Amygdala (tissue), 56 donors: ENCODE measurements around the gene SCAPER.

Source experiments
- DNase-seq, 56 donors: peaks; one replicate each; lab custom pipeline; 2025; lab: John Stamatoyannopoulos, UW

The SCAPER gene

DNA sequence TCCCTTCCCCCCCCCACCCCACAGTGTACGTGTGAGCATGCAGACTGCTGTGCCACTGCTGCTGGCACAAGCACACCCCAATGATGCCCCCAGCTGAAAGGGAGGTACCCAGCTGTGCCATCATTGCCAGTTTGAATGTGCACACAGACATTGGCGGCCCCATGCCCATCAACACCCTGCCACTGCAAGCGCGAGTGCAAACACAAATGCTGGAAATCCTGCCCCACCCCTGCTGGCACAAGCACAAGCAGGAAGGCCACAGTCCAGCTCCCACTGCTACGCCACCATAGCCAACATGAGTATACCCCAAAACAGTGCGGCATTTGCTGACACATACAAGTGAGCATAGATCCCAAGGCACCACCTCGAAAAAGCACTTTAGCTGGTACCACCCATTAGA is 222.9 kb downstream of the SCAPER start:
- no peak for DNase-seq

- no peak for DNase-seq
Observed at GRCh38 chr15:76678766-76679165, 226.4 kb downstream of the SCAPER start.

- DNase-seq = no peak
Observed at GRCh38 chr15:76674883-76675282, 230.3 kb downstream of the SCAPER start.

GRCh38 chr15:76669521-76670207 is 235.5 kb downstream of the SCAPER start:
- no peak for DNase-seq

GRCh38 chr15:76668900-76669299 is 236.2 kb downstream of the SCAPER start:
- no peak for DNase-seq

DNA sequence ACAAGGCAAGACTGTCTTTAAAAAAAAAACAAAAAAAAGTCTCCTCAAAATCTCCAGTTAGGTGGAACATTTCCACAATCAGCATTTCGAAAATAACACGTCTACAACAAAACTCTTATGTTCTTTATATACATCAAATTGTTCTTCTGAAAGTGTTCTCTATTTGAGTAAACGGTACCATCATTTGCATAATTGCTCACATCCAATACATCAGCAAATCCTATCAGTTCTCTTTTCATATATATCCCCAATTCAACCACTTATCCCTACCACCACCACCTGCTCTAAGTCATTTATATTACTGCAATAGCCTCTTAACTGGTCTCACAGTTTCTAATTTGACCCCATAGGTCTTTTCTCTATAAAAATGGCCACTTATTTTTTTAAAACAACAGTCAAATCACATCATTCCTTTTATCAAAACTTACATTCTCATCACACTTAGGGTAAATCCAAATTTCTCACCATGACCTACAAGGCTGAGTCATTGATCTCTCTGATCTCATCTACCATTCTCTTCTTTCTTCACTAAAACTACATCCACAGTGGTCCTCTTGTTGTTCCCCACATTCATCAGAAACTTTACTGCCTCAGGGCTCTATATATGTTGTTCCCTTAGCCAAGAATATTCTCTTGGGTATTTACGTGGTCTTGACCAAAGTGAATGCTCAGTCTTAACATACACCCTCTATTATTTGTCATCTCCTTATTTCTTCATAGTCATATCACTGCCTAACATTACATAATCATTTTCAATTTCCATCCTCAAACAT is 237.0 kb downstream of the SCAPER start:
- DNase-seq = no peak

- DNase-seq = no peak
Observed at GRCh38 chr15:76664895-76665294, 240.2 kb downstream of the SCAPER start.

- DNase-seq = no peak
Observed at GRCh38 chr15:76664411-76664810, 240.7 kb downstream of the SCAPER start.

- no peak for DNase-seq
Observed at GRCh38 chr15:76663529-76663928, 241.6 kb downstream of the SCAPER start.

GRCh38 chr15:76648732-76649444 is 256.3 kb downstream of the SCAPER start:
- no peak for DNase-seq

DNA sequence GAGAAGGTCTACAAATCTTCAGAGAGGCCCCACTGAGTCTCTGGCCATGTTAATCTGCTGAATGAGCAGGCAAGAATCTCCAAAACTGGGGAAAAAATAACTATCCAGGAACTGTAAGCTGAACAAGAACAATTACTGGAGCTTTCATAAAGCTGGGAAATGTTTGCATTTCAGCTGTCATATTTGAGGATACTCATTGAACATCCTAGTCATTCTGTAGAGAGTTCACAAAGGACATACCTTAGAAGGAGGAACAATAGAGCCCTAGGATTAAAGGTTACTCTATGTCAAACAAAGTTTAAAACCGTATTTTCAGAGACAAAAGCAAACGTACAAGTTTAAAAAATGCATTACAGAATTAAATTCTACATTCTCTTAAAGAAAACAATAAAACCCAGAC is 257.5 kb downstream of the SCAPER start:
- DNase-seq = no peak

- no peak for DNase-seq
Observed at GRCh38 chr15:76644646-76645045, 260.5 kb downstream of the SCAPER start.

DNA sequence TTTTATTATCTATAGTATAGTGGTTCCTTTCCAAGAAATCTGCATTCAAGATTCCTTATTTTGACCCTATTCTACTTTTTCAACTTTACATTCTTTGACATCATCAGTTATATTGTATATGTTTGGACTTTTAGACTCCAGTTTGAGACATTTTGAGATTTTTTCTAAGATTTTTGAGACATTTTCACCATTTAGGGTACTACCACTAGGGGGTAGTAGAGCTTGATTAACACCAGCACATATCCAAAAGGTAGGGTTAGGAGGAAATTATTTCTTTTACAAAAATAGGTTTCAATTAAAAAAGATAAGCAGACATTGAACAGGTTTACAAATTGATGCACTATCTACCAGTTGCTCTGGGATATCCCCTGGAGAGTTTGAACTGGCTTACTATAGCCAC is 262.5 kb downstream of the SCAPER start:
- DNase-seq = no peak

GRCh38 chr15:76637166-76637565 is 268.0 kb downstream of the SCAPER start:
- DNase-seq = no peak

- no peak for DNase-seq
Observed at GRCh38 chr15:76636059-76636458, 269.1 kb downstream of the SCAPER start.

- no peak for DNase-seq
Observed at GRCh38 chr15:76626611-76627010, 278.5 kb downstream of the SCAPER start.

DNA sequence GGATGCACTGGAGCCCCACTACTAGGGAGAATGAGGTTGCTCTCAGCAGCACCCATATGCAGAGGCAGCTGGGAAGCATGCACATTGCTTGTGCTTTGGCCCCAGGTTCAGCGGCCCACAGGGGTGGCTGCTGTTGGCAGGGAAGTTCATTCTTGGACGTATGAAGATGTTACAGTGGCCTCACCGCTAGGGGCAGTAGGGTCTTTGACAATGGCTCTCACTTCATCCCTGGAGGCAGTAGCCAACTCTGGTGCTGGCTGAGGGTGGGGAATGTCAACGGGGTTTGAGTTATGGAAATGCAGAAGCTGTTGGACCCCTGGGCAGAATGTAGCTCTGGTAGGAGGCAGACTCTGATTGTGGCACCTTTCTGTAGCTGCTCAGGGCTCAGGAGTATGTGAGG is 279.9 kb downstream of the SCAPER start:
- no peak for DNase-seq

DNA sequence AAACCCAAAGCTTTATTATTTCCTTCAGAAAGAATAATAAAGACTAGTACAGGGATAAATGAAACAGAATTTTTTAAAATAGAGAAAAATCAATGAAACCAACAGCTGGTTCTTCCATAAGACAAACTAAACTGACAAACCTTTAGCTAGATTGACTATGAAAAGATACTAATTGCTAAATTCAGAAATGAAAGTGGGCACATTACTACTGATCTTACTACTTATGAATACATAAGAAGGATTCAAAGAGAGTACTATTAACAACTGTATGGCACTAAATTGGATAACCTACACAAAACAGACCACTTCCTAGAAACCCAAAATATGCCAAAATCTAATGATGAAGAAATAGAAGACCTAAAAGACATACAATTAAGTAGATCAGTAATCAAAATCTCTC is 290.4 kb downstream of the SCAPER start:
- no peak for DNase-seq

DNA sequence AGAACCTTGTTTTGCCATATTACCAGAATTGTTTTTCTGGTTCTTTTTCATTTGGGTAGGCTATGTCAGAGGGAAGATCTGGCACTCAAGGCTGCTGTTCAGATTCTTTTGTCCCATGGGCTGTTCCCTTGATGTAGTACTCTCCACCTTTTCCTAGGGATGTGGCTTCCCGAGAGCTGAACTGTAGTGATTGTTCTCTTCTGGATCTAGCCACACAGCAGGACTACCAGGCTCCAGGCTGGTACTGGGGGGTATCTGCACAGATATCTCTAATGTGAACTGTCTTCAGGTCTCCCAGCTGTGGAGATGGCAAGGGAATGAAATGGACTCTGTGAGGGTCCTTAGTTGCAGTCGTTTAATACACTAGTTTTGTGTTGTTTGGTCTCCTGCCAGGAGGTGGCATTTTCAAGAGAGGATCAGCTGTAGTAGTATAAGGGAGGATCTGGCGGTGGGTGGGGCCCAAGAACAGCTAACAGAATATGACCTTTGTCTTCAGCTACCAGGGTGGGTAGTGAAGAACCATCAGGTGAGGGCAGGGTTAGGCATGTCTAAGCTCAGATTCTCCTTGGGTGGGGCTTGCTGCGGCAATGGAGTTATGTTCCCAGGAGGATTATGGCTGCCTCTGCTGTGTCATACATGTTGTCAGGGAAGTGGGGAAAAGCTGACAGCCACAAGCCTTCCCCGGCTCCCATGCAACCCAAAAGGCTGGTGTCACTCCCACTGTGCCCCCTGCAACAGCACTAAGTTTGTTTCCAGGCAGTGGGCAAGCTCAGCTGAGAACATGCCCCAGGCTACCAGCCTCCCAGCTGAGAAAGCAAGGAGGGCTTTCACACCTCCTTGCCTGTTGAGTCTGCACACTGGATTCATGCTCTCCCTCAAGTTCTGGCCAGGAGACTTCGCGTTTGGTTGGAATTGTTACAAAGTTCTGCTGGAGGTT is 316.1 kb downstream of the SCAPER start:
- DNase-seq = no peak

DNA sequence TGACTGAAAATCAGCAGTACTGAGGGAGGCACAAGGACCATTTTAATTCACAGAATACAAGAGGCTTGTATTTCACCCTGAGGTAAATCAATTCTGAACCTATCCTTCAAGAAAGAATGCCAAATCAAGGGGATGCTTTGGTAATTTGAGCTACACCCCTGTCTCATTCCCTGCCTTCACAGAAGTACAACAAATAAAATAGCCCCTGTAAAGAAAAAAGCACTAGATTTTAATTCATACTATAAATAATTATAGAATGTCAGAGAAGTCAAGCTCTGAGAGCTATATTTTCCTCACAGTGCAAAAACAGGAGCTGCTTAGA is 319.6 kb downstream of the SCAPER start:
- DNase-seq = no peak
